ENCODE results near the gene TNIK.

DNA sequence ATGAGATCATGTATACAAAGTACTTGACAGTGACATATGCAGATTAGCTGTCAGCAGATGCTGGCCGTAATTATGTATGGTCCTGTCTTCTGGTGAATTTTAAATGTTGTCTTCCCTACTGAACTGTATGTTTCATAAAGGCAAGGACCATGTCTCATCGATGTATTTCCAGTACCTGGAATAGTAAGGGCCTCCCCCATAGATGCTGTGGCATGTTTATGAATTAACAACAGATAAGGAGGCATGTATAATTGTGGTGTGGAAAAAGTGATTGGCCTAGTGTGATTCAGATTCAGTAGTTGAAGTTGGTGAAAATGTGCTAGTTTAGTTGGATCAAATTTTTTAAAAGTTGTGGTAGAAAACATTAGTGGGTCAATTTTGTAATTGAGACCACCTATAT, 231.0 kb downstream of the TNIK start:
- TF ChIP-seq, protein P1, sequence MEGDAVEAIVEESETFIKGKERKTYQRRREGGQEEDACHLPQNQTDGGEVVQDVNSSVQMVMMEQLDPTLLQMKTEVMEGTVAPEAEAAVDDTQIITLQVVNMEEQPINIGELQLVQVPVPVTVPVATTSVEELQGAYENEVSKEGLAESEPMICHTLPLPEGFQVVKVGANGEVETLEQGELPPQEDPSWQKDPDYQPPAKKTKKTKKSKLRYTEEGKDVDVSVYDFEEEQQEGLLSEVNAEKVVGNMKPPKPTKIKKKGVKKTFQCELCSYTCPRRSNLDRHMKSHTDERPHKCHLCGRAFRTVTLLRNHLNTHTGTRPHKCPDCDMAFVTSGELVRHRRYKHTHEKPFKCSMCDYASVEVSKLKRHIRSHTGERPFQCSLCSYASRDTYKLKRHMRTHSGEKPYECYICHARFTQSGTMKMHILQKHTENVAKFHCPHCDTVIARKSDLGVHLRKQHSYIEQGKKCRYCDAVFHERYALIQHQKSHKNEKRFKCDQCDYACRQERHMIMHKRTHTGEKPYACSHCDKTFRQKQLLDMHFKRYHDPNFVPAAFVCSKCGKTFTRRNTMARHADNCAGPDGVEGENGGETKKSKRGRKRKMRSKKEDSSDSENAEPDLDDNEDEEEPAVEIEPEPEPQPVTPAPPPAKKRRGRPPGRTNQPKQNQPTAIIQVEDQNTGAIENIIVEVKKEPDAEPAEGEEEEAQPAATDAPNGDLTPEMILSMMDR (IDR thresholded peaks at IDR 0.05): no peak
- no peak for TF ChIP-seq POLR2AphosphoS5 (IDR thresholded peaks at IDR 0.05)
- no peak for TF ChIP-seq POLR2A (IDR thresholded peaks at IDR 0.05)
- TF ChIP-seq EP300 (IDR thresholded peaks at IDR 0.05): no peak

Measured in gastroesophageal sphincter (tissue), 3 donors.